ENCODE measurements around the gene PTGER2. TPM values are rescaled to one million over a fixed set of nuclear protein-coding genes. Genes with fewer than 3 reads are reported as not detected.
A peak's percentile ranks its signal among the peaks of the same experiment; 100 is the strongest.

The PTGER2 gene
- total RNA-seq, 3 donors from 2014 or later = 1.8 to 5.9 (median 4.9) TPM

- DNase-seq (ENCODE audit: low spot score in 2 of 2) = no peak
- no peaks in the 10 kb centered on the region for H3K4me1 ChIP-seq
- no peaks in the 10 kb centered on the region for H3K27me3 ChIP-seq
- intact Hi-C loops (cut with DNase I; ENCODE audit: low total_unique reads) = loop anchor here (10.0 kb wide), 1 partner anchor 170 kb away; no protein-coding TSS in a partner anchor
- H3K9me3 ChIP-seq = no peaks in the 10 kb centered on the region
- H3K4me3 ChIP-seq = no peak overlapping the region
- no peaks in the 10 kb centered on the region for H3K36me3 ChIP-seq
- TF ChIP-seq POLR2A (IDR thresholded peaks at IDR 0.05) (no peak), POLR2AphosphoS5 (IDR thresholded peaks at IDR 0.05) (no peak)
- TF ChIP-seq, protein P1, sequence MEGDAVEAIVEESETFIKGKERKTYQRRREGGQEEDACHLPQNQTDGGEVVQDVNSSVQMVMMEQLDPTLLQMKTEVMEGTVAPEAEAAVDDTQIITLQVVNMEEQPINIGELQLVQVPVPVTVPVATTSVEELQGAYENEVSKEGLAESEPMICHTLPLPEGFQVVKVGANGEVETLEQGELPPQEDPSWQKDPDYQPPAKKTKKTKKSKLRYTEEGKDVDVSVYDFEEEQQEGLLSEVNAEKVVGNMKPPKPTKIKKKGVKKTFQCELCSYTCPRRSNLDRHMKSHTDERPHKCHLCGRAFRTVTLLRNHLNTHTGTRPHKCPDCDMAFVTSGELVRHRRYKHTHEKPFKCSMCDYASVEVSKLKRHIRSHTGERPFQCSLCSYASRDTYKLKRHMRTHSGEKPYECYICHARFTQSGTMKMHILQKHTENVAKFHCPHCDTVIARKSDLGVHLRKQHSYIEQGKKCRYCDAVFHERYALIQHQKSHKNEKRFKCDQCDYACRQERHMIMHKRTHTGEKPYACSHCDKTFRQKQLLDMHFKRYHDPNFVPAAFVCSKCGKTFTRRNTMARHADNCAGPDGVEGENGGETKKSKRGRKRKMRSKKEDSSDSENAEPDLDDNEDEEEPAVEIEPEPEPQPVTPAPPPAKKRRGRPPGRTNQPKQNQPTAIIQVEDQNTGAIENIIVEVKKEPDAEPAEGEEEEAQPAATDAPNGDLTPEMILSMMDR (IDR thresholded peaks at IDR 0.05) = no peak
- H3K27ac ChIP-seq = no peak overlapping the region
Observed at GRCh38 chr14:52305014-52305413, 9.1 kb upstream of the PTGER2 start.

DNA sequence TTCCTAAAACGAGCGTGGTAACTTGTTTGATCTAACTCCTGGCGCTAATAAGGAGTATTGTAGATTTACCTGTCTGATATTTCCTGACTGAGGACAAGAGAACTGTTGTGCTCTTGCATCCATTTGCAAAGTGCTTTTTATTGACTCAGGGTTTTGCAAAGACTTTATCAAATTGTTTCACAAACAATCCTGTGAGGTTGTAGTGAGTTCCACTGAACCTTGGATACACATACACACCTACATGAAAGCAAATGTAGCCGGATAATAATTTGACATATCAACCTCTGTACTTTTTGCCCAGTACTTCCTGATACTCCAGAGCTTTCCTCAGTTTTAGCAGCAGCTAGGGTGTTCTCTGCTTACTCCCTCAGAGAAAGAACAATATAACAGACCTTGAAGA lies 6.7 kb upstream of the PTGER2 start:
- intact Hi-C loops (cut with DNase I; ENCODE audit: low total_unique reads) = loop anchor here (10.0 kb wide), 1 partner anchor 167 kb away; no protein-coding TSS in a partner anchor
- TF ChIP-seq POLR2A (IDR thresholded peaks at IDR 0.05) (no peak), POLR2AphosphoS5 (IDR thresholded peaks at IDR 0.05) (no peak)
- TF ChIP-seq, protein P1 (IDR thresholded peaks at IDR 0.05) = no peak
- Histone ChIP-seq H3K9me3 (no peaks in the 10 kb centered on the region), H3K27ac (no peak overlapping the region), H3K27me3 (no peaks in the 10 kb centered on the region), H3K36me3 (no peaks in the 10 kb centered on the region), H3K4me1 (no peaks in the 10 kb centered on the region), H3K4me3 (no peak overlapping the region)
- DNase-seq (ENCODE audit: low spot score in 2 of 2) = no peak

GRCh38 chr14:52307905-52308304 lies 6.2 kb upstream of the PTGER2 start:
- Histone ChIP-seq H3K27ac (no peak overlapping the region), H3K9me3 (no peaks in the 10 kb centered on the region), H3K4me1 (no peaks in the 10 kb centered on the region), H3K4me3 (no peak overlapping the region), H3K36me3 (no peaks in the 10 kb centered on the region), H3K27me3 (no peaks in the 10 kb centered on the region)
- no peak for DNase-seq (ENCODE audit: low spot score in 2 of 2)
- TF ChIP-seq POLR2A (IDR thresholded peaks at IDR 0.05) (no peak), POLR2AphosphoS5 (IDR thresholded peaks at IDR 0.05) (no peak)
- TF ChIP-seq, protein P1 (IDR thresholded peaks at IDR 0.05) = no peak
- intact Hi-C loops (cut with DNase I; ENCODE audit: low total_unique reads) = loop anchor here (10.0 kb wide), 1 partner anchor 167 kb away; no protein-coding TSS in a partner anchor

DNA sequence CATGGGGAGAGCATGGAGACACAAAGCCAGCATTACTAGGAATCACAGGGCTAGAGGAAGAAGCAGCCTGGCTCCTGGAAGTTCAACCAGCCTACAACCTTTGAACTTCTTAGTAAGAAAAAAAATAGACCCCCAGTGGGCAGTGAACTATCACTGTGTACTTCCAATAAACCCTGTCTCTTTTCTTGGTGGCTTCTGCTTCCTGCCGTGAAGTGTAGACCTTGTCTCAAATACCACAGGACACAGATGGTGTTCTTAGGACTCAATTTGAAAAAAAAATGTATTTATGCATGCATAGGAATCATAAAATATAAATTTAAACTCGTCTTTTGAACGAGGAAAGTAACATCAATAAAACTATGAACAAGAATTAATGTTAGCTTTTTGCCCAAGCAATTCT lies 3.6 kb upstream of the PTGER2 start:
- Histone ChIP-seq H3K9me3 (no peaks in the 10 kb centered on the region), H3K4me3 (no peak overlapping the region), H3K27ac (no peak overlapping the region), H3K36me3 (no peaks in the 10 kb centered on the region), H3K4me1 (no peaks in the 10 kb centered on the region), H3K27me3 (peaks cover 0 to 6% of the 10 kb centered on the region in 2 donors)
- intact Hi-C loops (cut with DNase I; ENCODE audit: low total_unique reads) = no loop called here
- TF ChIP-seq, protein P1 (IDR thresholded peaks at IDR 0.05) = no peak
- TF ChIP-seq POLR2A (IDR thresholded peaks at IDR 0.05) = no peak
- TF ChIP-seq POLR2AphosphoS5 (IDR thresholded peaks at IDR 0.05) = no peak
- DNase-seq (ENCODE audit: low spot score in 2 of 2) = no peak

DNA sequence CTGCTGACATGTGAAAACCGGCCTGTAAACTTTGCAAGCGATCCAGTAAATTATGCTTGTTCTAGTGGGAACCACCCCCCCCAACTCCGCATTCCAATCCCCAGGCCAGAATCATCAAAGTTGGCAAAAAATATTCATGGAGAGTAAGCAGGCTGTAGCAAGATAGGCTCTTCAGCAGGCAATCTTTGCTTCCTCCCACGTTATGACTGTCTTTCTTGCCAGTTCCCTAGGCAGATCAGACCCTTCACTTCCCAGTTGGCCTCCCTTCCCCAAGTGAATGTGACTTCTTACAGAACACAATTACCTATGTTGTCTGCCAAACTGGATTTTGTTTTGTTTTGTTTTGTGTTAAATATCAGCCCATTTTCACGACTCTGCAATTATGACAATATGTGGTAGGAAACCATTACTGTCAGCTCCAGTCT lies 1.2 kb upstream of the PTGER2 start:
- no peak for TF ChIP-seq POLR2AphosphoS5 (IDR thresholded peaks at IDR 0.05)
- no peak for TF ChIP-seq POLR2A (IDR thresholded peaks at IDR 0.05)
- TF ChIP-seq, protein P1 (IDR thresholded peaks at IDR 0.05) = no peak
- Histone ChIP-seq H3K36me3 (no peaks in the 10 kb centered on the region), H3K27me3 (peaks cover 0 to 6% of the 10 kb centered on the region in 2 donors), H3K9me3 (no peaks in the 10 kb centered on the region), H3K27ac (no peak overlapping the region), H3K4me1 (no peaks in the 10 kb centered on the region), H3K4me3 (peak overlapping the region; percentile 50 to 65 (median 56))
- DNase-seq (ENCODE audit: low spot score in 2 of 2) = no peak
- intact Hi-C loops (cut with DNase I; ENCODE audit: low total_unique reads) = no loop called here
